ENCODE results near the gene GUCY2C.

The GUCY2C gene

DNA sequence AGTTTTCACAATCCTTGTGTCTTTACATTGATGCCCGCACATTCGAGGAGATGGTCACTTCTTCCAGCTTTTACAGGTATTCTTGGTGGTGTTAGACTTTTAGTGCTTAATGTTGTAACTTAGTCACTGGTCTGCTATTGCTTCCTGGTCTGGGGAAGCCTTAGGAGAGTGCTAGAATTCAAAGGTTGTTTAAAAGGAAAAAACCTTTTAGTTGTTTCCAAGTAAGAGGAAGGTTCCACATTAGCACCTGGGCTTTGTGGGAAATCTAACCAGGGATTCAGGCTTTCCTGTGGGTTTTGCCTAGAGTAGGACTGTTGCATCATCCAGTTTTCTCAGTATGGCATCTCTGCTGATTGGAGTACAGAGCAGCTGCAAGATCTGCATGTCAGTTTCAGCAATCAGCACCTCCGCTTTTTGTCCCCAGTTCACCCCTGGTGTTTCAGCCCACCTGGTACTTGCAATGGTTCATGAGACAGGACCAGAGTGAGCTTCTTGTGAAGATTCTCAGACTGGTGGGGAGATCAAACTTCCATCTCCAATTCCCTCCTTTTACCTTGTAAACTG, 84.7 kb downstream of the GUCY2C start:
- Histone ChIP-seq H3K4me3 (ENCODE audit: insufficient read depth, low read depth, low read length) (no peak overlapping the region), H3K36me3 (ENCODE audit: control insufficient read depth, insufficient read depth, low read length) (no peaks in the 10 kb centered on the region), H3K27ac (ENCODE audit: insufficient read depth, low read depth, low read length, poor library complexity, severe bottlenecking) (no peak overlapping the region), H3K9me3 (ENCODE audit: control insufficient read depth, low read length) (no peaks in the 10 kb centered on the region), H3K27me3 (ENCODE audit: control insufficient read depth, insufficient read depth, low read length, poor library complexity, severe bottlenecking) (no peaks in the 10 kb centered on the region), H3K4me1 (ENCODE audit: control insufficient read depth, insufficient read depth, low read length) (no peaks in the 10 kb centered on the region)
- WGBS, 2 experiments = 92 to 96% methylated on average over 3 of the region's 3 CpGs

DNA sequence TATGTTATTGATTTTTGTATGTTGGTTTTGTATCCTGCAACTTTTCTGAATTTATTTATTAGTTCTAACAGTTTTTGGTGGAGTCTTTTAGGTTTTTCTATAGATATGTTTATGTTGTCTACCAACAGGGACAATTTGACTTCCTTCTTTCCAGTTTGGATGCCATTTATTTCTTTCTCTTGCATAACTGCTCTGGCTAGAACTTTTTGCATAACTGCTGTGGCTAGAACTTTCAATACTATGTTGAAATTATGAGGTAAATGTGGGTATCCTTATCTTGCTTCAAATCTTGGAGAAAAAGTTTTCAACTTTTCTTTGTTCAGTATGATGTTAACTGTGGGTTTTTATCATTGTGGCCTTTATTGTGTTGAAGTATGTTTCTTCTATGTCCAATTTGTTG, 88.8 kb downstream of the GUCY2C start:
- Histone ChIP-seq H3K4me3 (ENCODE audit: insufficient read depth, low read depth, low read length) (no peak overlapping the region), H3K27me3 (ENCODE audit: control insufficient read depth, insufficient read depth, low read length, poor library complexity, severe bottlenecking) (no peaks in the 10 kb centered on the region), H3K4me1 (ENCODE audit: control insufficient read depth, insufficient read depth, low read length) (no peaks in the 10 kb centered on the region), H3K27ac (ENCODE audit: insufficient read depth, low read depth, low read length, poor library complexity, severe bottlenecking) (no peak overlapping the region), H3K36me3 (ENCODE audit: control insufficient read depth, insufficient read depth, low read length) (no peaks in the 10 kb centered on the region), H3K9me3 (ENCODE audit: control insufficient read depth, low read length) (peaks cover 6% of the 10 kb centered on the region)

DNA sequence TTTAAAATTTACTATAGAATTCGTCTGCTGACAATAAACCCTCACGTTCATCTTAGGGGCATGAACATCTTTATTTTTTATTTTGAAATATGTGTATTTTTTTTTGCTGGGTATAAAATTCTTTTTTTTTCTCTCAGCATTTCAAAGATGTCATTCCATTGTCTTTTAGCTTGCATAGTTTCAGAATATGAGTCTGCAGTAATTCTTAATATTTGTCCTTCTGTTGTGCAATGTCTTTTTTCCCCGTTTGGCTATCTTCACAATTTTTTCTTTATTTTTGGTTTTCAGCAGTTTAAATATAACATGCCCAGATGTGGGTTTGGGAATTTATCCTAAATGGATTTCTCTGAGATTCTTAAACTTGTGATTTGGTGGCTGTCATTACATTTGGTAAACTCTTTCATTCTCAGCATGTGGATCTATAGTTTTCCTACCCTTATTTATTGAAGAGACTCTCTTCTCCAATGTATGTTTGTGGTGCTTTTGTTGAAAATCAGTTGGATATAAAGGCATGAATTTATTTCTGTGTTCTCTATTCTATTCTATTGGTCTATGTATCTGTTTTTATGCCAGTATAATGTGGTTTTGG, 90.9 kb downstream of the GUCY2C start:
- Histone ChIP-seq H3K4me3 (ENCODE audit: insufficient read depth, low read depth, low read length) (no peak overlapping the region), H3K27ac (ENCODE audit: insufficient read depth, low read depth, low read length, poor library complexity, severe bottlenecking) (no peak overlapping the region), H3K9me3 (ENCODE audit: control insufficient read depth, low read length) (peaks cover 6% of the 10 kb centered on the region), H3K27me3 (ENCODE audit: control insufficient read depth, insufficient read depth, low read length, poor library complexity, severe bottlenecking) (no peaks in the 10 kb centered on the region), H3K36me3 (ENCODE audit: control insufficient read depth, insufficient read depth, low read length) (no peaks in the 10 kb centered on the region), H3K4me1 (ENCODE audit: control insufficient read depth, insufficient read depth, low read length) (no peaks in the 10 kb centered on the region)
- WGBS, 2 experiments = 87% methylated on average over 3 of the region's 3 CpGs; no CpG with 5 or more reads in 1 of the 2 experiments

GRCh38 chr12:14601692-14602478, 94.5 kb downstream of the GUCY2C start:
- H3K9me3 ChIP-seq (ENCODE audit: control insufficient read depth, low read length) = peaks cover 6% of the 10 kb centered on the region
- 81 to 87% methylated on average over 3 to 4 of the region's 4 CpGs for WGBS, 2 experiments
- no peaks in the 10 kb centered on the region for H3K36me3 ChIP-seq (ENCODE audit: control insufficient read depth, insufficient read depth, low read length)
- H3K4me3 ChIP-seq (ENCODE audit: insufficient read depth, low read depth, low read length) = no peak overlapping the region
- no peaks in the 10 kb centered on the region for H3K4me1 ChIP-seq (ENCODE audit: control insufficient read depth, insufficient read depth, low read length)
- no peaks in the 10 kb centered on the region for H3K27me3 ChIP-seq (ENCODE audit: control insufficient read depth, insufficient read depth, low read length, poor library complexity, severe bottlenecking)
- no peak overlapping the region for H3K27ac ChIP-seq (ENCODE audit: insufficient read depth, low read depth, low read length, poor library complexity, severe bottlenecking)

DNA sequence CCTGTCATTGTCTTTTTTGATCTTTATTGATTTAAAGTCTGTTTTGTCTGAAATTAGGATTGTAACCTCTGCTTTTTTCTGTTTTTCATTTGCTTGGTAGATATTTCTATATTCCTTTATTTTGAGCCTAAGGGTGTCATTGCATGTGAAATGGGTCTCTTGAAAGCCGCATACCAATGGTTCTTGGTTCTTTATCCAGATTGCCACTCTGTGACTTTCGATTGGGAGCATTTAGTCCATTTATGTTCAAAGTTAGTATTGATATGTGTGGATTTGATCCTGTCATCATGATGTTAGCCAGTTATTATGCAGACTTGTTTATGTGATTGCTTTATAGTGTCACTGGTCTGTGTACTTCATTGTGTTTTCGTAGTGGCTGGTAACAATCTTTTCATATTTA, 98.9 kb downstream of the GUCY2C start:
- Histone ChIP-seq H3K27ac (ENCODE audit: insufficient read depth, low read depth, low read length, poor library complexity, severe bottlenecking) (no peak overlapping the region), H3K36me3 (ENCODE audit: control insufficient read depth, insufficient read depth, low read length) (no peaks in the 10 kb centered on the region), H3K4me3 (ENCODE audit: insufficient read depth, low read depth, low read length) (no peak overlapping the region), H3K27me3 (ENCODE audit: control insufficient read depth, insufficient read depth, low read length, poor library complexity, severe bottlenecking) (no peaks in the 10 kb centered on the region), H3K9me3 (ENCODE audit: control insufficient read depth, low read length) (no peaks in the 10 kb centered on the region), H3K4me1 (ENCODE audit: control insufficient read depth, insufficient read depth, low read length) (no peaks in the 10 kb centered on the region)
- WGBS, 2 experiments = 97% methylated on average over 3 of the region's 3 CpGs

DNA sequence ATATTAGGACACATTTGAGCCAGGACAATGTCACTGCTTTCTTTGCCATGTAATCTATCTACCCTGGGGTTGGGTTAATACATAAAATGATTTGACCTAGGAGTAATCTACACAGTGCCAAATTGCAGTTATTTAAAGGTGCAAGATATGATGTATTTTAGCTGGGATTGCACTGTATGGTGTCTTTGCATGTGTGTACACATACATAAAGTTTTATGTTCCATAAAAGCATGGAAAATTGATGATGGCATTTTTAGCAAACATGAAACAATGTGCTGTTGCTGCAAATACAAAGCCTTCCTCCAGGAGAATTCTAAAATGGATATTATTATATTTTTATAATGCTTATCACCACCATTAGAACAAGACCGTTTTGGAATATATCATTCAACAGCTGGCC, 104.7 kb downstream of the GUCY2C start:
- Histone ChIP-seq H3K27me3 (ENCODE audit: control insufficient read depth, insufficient read depth, low read length, poor library complexity, severe bottlenecking) (no peaks in the 10 kb centered on the region), H3K4me1 (ENCODE audit: control insufficient read depth, insufficient read depth, low read length) (no peaks in the 10 kb centered on the region), H3K9me3 (ENCODE audit: control insufficient read depth, low read length) (no peaks in the 10 kb centered on the region), H3K4me3 (ENCODE audit: insufficient read depth, low read depth, low read length) (no peak overlapping the region), H3K27ac (ENCODE audit: insufficient read depth, low read depth, low read length, poor library complexity, severe bottlenecking) (no peak overlapping the region), H3K36me3 (ENCODE audit: control insufficient read depth, insufficient read depth, low read length) (no peaks in the 10 kb centered on the region)
- 89 to 100% methylated on average over 1 of the region's 1 CpG for WGBS, 2 experiments

GRCh38 chr12:14589169-14590004, 107.0 kb downstream of the GUCY2C start:
- Histone ChIP-seq H3K4me1 (ENCODE audit: control insufficient read depth, insufficient read depth, low read length) (no peaks in the 10 kb centered on the region), H3K27me3 (ENCODE audit: control insufficient read depth, insufficient read depth, low read length, poor library complexity, severe bottlenecking) (no peaks in the 10 kb centered on the region), H3K9me3 (ENCODE audit: control insufficient read depth, low read length) (no peaks in the 10 kb centered on the region), H3K4me3 (ENCODE audit: insufficient read depth, low read depth, low read length) (no peak overlapping the region), H3K27ac (ENCODE audit: insufficient read depth, low read depth, low read length, poor library complexity, severe bottlenecking) (no peak overlapping the region), H3K36me3 (ENCODE audit: control insufficient read depth, insufficient read depth, low read length) (no peaks in the 10 kb centered on the region)
- 87 to 90% methylated on average over 18 of the region's 18 CpGs for WGBS, 2 experiments

DNA sequence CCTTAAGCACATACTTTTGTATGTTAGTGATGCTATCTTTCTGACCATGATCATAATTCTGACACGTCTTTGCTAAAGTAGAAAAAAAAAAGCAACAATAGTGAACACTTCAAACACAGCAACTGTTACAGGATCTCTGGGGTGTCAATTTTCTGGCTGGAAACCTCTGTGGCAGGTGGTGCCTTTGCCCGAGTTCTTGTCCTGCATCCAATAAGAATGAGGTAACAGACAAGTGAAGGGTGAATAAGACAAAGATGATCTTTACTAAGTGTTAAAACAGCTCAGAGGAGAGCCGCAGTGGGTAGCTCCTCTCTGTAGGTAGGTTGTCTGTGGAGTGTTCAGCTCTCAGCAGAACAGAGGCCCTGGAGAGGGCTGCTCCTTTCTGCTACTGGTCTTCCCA, 107.8 kb downstream of the GUCY2C start:
- 90% methylated on average over 3 of the region's 3 CpGs for WGBS, 2 experiments
- no peaks in the 10 kb centered on the region for H3K9me3 ChIP-seq (ENCODE audit: control insufficient read depth, low read length)

DNA sequence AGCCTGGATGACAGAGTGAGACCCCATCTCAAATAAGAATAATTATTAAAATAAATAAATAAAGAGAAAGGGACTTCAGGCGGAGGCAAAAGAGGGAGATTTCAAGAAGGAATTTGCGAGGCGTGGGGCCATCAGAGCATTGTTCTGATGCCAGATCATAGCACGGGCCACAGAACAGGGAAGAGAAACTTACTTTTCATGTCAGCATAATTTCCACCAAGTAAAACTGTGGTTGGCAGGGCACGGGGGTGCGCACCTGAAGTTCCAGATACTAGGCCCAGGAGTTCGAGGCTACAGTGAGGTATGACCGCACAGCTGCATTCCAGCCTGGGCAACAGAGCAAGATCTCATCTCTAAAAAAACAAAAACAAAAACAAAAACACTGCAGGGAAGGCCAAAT, 117.8 kb downstream of the GUCY2C start:
- Histone ChIP-seq H3K9me3 (ENCODE audit: control insufficient read depth, low read length) (no peaks in the 10 kb centered on the region), H3K27ac (ENCODE audit: insufficient read depth, low read depth, low read length, poor library complexity, severe bottlenecking) (no peak overlapping the region), H3K36me3 (ENCODE audit: control insufficient read depth, insufficient read depth, low read length) (no peaks in the 10 kb centered on the region), H3K4me3 (ENCODE audit: insufficient read depth, low read depth, low read length) (no peak overlapping the region), H3K27me3 (ENCODE audit: control insufficient read depth, insufficient read depth, low read length, poor library complexity, severe bottlenecking) (no peaks in the 10 kb centered on the region), H3K4me1 (ENCODE audit: control insufficient read depth, insufficient read depth, low read length) (no peaks in the 10 kb centered on the region)
- whole genome bisulfite sequencing, 2 experiments = 93 to 95% methylated on average over 8 of the region's 8 CpGs

More for the DNA sequence above, 107.8 kb downstream of the GUCY2C start:
- Histone ChIP-seq H3K36me3 (ENCODE audit: control insufficient read depth, insufficient read depth, low read length) (no peaks in the 10 kb centered on the region), H3K4me1 (ENCODE audit: control insufficient read depth, insufficient read depth, low read length) (no peaks in the 10 kb centered on the region), H3K4me3 (ENCODE audit: insufficient read depth, low read depth, low read length) (no peak overlapping the region), H3K27ac (ENCODE audit: insufficient read depth, low read depth, low read length, poor library complexity, severe bottlenecking) (no peak overlapping the region), H3K27me3 (ENCODE audit: control insufficient read depth, insufficient read depth, low read length, poor library complexity, severe bottlenecking) (no peaks in the 10 kb centered on the region)

GRCh38 chr12:14577344-14577743, 119.1 kb downstream of the GUCY2C start:
- H3K9me3 ChIP-seq (ENCODE audit: control insufficient read depth, low read length) = no peaks in the 10 kb centered on the region
- 92 to 97% methylated on average over 1 of the region's 1 CpG for WGBS, 2 experiments
- H3K27me3 ChIP-seq (ENCODE audit: control insufficient read depth, insufficient read depth, low read length, poor library complexity, severe bottlenecking) = no peaks in the 10 kb centered on the region
- no peak overlapping the region for H3K4me3 ChIP-seq (ENCODE audit: insufficient read depth, low read depth, low read length)
- H3K4me1 ChIP-seq (ENCODE audit: control insufficient read depth, insufficient read depth, low read length) = no peaks in the 10 kb centered on the region
- H3K27ac ChIP-seq (ENCODE audit: insufficient read depth, low read depth, low read length, poor library complexity, severe bottlenecking) = no peak overlapping the region
- no peaks in the 10 kb centered on the region for H3K36me3 ChIP-seq (ENCODE audit: control insufficient read depth, insufficient read depth, low read length)

All from ectodermal cell (in vitro differentiated cells).